HG03097 (cell line): Measurements from ENCODE around the gene DGKQ.

Experiments used
- ATAC-seq: cut with Tn5 transposase; IDR thresholded peaks from one replicate; pipeline ENCODE4 v1.9.1; 2021; ENCODE audit not compliant: unreplicated experiment, low FRiP score

The DGKQ gene

DNA sequence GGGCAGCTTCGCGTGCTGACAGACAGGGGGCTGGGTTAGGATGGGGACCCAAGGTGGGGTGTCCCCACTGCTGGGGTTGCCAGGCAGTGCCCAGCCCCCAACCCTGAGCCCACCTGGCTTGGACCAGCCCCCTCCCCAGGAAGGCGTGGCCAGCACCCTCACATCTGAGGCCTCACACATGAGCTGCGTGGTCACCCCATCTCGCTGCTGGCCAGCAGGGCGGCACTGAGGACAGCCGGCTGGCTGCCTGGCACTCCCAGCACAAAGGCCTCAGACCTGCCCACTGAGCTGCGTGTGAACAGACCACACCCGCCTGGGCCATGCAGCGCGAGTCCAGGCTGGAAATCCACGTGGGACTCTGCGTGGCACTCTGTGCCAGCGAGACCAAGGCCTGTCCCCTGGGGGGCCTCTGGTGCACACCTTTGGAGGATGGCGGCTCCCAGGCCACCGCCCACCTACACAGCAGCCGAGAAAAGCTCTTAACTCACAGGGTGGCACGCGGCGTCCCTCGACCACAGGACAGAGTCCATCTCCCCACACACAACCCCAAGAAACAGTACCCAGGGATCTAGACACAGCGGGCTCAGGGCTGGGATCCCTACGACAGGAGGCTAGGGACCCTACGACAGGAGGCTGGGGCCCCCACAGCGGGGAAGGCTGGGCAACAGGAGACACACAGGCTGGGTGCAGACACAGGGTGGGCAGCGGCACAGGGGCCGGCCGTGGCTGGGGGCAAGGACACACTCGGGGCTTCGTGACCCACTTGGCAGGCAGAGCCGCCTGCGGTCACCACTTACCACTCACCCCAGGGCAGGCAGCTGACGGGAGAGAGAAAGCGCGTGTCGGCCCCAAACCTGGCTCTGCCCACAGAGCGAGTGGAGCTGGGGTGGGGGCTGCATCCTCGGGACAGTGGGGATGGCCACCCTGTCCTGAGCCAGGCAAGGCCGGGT is 9.8 kb downstream of the DGKQ start:
- no peak for ATAC-seq

DNA sequence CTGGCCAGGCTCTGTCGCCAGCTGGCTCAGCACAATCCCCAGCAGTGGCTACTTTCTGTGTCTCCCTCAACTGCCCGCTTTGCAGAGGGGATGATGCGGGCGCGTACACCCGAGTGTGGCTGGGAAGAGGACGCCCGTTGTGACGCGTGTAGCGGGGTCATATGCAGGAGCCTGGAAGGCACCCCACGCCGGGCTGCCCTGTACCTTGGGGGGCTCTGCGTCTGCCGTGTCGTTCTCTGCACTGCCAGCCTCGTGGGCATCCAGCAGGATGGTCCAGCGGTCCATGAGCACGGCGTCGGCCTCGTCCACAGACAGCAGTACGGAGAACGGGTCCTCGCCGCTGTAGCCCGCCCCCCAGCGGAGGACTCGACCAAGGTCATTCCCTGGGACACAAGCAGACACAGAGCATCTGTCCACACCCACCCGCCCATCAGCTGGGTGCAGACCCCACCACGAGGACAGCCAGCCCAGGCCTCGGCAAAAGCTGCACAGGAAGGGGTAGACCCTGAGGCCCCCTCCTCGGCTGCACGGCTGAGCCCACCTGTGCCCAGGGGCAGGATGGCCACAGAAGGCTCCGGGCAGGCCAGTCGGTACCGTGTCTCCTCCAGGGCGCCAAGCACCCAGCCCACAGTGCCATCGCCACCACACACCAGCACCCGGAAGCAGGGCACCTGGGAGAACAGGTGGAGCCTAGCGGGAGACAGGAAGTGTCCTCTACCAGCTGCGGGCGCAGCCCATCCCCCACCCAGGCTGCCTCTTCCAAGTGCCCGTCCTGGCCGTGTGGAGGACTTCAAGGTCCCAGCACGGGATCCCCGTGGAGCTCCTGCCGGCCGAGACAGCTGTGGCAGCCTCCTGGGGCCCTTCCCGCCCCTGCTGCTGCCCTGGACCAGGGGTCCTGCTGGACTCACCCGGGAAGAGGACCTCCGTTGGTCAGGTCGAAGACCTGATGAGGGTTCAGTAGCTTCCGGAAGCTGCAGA is 10.8 kb downstream of the DGKQ start:
- ATAC-seq = no peak

DNA sequence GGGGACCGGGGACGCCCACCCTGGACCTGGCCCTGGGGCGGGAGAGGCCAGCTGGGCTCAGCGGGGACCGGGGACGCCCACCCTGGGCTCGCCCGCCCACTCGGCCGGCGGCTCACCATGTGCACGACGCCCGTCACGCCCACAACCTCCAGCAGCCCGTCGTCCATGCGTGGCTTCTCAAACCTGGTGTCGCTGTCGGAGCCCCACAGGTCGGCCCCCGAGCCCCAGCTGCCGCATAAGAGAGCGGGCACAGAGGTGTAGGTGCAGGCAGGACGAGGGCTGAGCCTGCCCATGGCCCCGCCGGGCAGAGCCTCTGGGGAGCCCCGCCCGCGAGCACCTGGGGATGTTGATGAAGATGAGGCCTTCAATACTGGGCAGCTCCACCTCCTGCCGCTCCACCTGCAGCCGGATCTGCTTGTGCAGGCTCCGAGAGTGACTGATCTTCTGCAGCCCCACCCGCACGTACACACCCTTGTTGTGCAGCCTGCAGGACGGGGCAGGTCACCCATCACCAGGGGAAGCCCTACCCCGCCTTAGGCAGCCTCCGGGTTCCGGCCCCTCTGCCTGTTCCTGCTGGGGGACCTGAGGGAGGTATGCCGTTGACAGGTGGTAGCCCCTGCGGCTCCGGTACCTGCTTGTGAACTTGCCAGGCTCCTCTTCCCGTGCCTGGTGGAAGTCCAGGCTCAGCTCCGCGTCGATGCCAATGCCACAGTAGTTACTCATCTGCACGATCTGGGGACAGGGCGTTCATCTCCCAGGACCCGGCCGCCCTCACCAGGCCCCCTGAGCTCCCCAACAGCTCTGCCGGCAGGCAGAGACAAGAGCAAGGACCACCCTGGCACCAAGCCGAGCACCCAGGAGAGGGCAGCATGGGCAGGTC is 11.8 kb downstream of the DGKQ start:
- ATAC-seq = no peak

GRCh38 chr4:960636-961350 is 12.6 kb downstream of the DGKQ start:
- no peak for ATAC-seq

DNA sequence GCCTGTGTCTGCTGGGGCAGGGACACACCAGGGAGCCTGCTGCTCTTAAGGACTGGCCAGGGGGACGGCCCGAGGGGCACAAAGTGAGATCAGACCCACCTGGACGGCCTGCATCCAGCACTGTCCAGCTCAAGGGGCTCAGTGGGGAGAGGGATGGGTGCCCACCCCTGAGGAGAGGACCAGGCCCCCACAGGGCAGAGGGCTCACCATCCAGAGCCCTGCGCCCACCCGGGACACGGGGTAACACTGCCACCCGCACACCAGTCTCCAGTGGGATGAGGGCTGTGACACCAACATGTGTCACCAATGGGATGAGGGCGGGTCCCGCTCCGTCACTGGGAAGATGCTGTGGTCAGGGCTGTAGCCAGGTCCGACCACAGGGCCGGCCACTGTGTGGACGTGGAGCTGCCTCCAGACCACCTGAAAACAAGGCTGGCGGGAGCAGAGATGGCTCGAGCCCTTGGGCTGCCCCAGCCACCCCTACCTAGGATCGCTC is 13.2 kb downstream of the DGKQ start:
- ATAC-seq = no peak

- ATAC-seq = no peak
These were observed 13.8 kb downstream of the DGKQ start for GRCh38 chr4:959338-960139.

DNA sequence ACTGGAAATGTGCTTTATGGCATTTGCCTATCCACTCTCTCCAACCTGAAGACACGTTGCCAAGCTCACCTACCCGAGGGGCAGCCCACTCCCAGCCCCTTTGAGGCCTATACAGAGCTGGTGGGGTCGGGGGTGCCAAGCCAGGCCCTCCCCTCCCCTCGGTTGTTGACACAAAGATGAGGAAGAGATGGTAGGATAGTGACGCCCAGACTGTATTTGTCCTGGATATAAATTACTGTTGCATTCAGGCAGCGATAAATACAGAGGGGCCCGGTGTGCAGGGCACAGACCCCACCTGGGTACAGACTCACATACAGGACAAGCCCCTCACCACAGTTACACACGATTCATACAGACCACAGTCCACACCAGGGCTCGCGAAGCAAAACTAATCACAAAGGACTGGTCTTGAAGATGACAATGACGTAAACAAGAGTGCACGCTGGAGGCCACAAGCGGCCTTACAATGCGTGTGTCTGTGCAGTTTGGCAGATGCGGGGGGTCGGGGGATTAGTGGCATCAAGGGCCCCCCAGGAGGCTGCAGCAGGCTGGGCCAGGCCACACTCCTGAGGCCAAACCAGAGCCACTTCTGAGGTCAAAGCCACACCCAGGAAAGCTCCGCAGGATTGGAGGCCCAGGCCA is 14.6 kb downstream of the DGKQ start:
- ATAC-seq = no peak

DNA sequence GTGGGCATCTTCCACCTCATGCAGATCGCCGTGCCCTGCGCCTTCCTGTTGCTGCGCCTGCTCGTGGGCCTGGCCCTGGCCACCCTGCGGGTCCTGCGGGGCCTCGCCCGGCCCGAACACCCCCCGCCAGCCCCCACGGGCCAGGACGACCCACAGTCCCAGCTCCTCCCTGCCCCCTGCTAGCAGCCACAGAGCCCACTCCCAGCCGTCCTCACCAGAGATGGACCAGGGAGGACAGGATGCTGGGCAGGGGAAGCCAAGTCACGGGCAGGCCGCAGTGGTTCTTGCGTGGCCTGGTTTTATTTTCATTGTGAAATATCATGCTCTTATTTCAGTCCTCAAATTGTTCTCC is 15.1 kb downstream of the DGKQ start:
- no peak for ATAC-seq

DNA sequence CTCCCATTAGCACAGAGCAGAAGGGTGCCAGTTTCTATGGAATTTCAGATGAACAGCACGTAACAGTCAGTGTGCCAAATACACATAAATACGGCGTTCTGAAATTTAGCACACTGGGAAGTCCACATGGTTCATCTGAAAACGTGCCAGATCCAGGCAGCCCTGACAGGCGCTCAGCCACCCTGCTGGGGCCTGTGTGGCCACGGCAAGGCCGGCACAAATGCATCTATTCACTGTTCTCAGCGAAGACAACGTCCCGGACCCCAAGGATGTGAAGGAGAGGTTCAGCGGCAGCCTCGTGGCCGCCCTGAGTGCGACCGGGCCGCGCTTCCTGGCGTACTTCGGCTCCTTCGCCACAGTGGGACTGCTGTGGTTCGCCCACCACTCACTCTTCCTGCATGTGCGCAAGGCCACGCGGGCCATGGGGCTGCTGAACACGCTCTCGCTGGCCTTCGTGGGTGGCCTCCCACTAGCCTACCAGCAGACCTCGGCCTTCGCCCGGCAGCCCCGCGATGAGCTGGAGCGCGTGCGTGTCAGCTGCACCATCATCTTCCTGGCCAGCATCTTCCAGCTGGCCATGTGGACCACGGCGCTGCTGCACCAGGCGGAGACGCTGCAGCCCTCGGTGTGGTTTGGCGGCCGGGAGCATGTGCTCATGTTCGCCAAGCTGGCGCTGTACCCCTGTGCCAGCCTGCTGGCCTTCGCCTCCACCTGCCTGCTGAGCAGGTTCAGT is 15.6 kb downstream of the DGKQ start:
- no peak for ATAC-seq

DNA sequence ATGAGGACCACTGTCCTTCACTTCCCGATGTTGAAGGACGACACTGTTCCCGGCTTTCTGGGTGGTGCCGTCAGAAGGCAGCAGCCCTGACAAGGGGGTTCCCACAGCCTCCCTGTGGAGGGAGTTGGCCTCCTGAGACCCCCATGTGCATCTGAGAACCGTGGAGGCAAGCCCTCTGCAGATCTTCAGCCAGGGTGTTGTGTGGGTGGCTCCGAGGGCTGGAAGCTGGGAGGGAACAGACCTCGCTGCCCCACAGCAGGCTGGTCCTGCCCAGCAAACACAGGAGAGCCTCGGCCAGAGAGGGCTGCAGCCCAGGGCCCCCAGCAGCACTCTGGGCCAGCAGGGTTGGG is 16.2 kb downstream of the DGKQ start:
- no peak for ATAC-seq

DNA sequence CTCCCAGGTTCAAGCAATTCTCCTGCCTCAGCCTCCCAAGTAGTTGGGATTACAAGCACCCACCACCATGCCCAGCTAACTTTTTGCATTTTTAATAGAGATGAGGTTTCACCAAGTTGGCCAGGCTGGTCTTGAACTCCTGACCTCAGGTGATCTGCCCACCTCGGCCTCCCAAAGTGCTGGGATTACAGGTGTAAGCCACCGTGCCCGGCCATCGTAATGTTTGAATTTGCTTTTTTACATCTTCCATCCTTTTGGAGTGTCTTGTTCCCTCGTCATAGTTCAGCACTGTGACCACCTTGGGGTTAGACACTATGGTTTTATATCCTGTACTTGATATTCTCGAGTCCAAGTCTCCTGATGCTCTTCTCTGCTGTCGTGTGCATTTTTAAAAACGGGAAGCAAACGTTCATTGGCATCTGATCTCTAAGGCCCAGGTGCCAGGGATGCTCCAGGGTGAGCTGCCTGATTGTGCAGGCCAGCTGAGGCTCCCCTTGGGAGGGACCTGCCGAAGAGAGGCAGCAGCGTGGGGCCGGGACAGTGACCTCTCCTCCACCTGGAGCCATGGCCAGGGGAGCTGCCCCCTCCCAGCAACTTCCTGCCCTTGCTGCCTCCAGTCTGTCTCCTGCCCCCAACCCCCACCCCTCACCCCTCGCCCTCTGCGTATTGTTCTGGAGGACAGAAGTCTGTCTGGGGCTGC is 16.7 kb downstream of the DGKQ start:
- no peak for ATAC-seq

- no peak for ATAC-seq
These were observed 17.4 kb downstream of the DGKQ start for GRCh38 chr4:955931-956381.

DNA sequence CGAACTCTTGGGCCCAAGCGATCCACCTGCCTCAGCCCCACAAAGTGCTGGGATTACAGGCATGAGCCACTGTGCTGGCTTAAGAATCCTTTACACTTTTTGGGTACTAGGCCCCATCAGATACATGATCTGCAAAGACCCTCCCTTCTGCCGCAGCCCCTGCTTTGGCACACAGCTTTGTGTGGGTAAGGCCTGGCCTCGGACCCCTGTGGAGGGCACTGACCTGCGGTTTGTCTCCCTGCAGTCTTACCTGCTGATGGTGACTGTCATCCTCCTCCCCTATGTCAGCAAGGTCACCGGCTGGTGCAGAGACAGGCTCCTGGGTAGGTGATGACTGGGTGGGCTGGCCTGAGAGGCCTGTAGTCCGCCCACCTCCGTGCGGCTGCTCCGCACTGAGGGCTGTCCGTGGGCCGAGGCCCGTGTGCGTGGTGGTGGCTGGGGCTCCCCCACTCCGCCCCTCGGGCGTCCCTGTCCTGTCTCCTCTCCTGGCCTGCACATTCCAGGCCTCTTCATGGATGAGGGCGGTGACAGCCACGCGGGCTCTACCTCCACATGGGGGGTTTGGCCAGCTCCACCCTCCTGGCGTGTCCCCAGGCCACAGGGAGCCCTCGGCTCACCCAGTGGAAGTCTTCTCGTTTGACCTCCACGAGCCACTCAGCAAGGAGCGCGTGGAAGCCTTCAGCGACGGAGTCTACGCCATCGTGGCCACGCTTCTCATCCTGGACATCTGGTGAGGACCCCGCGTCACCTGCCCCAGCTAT is 18.0 kb downstream of the DGKQ start:
- ATAC-seq = no peak

DNA sequence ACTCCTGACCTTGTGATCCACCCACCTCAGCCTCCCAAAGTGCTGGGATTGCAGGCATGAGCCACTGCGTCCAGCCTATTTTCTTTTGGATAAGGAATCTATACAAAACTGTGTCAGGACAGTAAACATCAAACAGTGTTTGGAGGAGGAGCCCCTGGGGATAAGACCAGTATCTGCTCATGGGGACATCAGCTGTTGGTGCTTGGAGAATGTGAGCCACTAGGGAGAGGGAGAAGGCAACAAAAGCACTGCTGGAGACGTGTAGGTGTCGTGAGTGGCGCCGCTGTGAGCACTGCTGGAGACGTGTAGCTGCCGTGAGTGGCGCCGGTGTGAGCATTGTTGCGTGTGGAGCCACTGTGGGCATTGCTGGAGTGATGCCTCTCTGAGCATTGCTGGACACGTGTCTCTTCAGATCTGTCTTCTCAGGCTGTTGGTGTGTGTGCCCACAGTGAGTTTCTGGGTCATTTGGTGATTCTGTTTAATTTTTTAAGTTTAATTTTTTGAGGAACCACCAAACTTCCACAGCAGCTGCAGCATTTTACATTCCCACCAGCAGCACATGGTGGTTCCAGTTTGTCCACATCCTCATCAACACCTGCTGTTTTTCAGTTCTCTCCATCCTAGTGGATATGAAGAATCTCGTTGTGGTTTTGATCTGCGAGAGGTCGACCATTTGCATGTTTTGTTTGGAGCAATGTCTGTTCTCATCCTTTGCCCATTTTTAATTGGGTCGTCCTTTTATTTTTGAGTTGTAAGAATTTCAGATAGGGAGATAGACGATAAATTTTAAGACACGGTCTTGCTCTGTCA is 19.0 kb downstream of the DGKQ start:
- ATAC-seq = no peak

GRCh38 chr4:953574-953915 is 19.8 kb downstream of the DGKQ start:
- no peak for ATAC-seq
